Stimulated activated CD4-positive, alpha-beta T cell treated with anti-CD3 and anti-CD28 coated beads, TNF-alpha, amount 100 ng/mL, for 24 hours (primary cell): ENCODE data around the gene SRMS.
"Not testable (repeated sequence)": the region's sequence is repeated elsewhere in the genome, so short reads cannot be mapped to it uniquely, and the experiment has no call there.

ENCODE experiments used
- DNase-seq, 3 experiments: peaks; one replicate each; pipeline ENCODE4 v3.0.0-alpha.2; 2020; ENCODE audit warnings: low read depth in 3 of 3

Gene SRMS

GRCh38 chr20:63565699-63566335, 18.3 kb upstream of the SRMS start:
- no peak for DNase-seq

- no peak for DNase-seq
Observed at GRCh38 chr20:63565021-63565698, 17.6 kb upstream of the SRMS start.

- no peak for DNase-seq
Observed at GRCh38 chr20:63564036-63564810, 16.7 kb upstream of the SRMS start.

- no peak for DNase-seq
Observed at GRCh38 chr20:63563225-63563935, 15.8 kb upstream of the SRMS start.

GRCh38 chr20:63562461-63563224, 15.1 kb upstream of the SRMS start:
- no peak for DNase-seq

- DNase-seq = no peak
Observed at GRCh38 chr20:63561624-63562396, 14.3 kb upstream of the SRMS start.

GRCh38 chr20:63560856-63561609, 13.5 kb upstream of the SRMS start:
- DNase-seq = no peak

- DNase-seq = no peak
Observed at GRCh38 chr20:63560333-63560805, 12.8 kb upstream of the SRMS start.

- not testable (repeated sequence) for DNase-seq
Observed at GRCh38 chr20:63559485-63560332, 12.2 kb upstream of the SRMS start.

GRCh38 chr20:63558804-63559484, 11.4 kb upstream of the SRMS start:
- DNase-seq = no peak

GRCh38 chr20:63557481-63557891, 9.9 kb upstream of the SRMS start:
- DNase-seq = no peak

- no peak for DNase-seq
Observed at GRCh38 chr20:63556873-63557478, 9.4 kb upstream of the SRMS start.

GRCh38 chr20:63555661-63556381, 8.3 kb upstream of the SRMS start:
- DNase-seq = no peak

- DNase-seq = no peak
Observed at GRCh38 chr20:63554361-63555278, 7.1 kb upstream of the SRMS start.

GRCh38 chr20:63553933-63554290, 6.4 kb upstream of the SRMS start, which contains the start of gene FNDC11:
Gene FNDC11, plus strand, starts transcription at chr20:63554159. Its CDS starts 1,505 bp downstream, at chr20:63555664.
- peak in 1 of 3 experiments; percentile 40 for DNase-seq
